Suprapubic skin (tissue), 4 donors: ENCODE data around the gene MCRIP1. TPM values are rescaled to one million over a fixed set of nuclear protein-coding genes. Genes with fewer than 3 reads are reported as not detected.

Experiments
- DNase-seq, 2 donors: peaks; one replicate each; pipeline ENCODE4 v3.0.0-alpha.2; 2019; ENCODE audit warnings: low spot score in 2 of 2
- H3K27ac ChIP-seq: fragments of 200-600 bp; sonication (generic); one replicate; pipeline ENCODE4 v1.5.1; 2019
- H3K27me3 ChIP-seq: fragments of 200-600 bp; sonication (generic); one replicate; pipeline ENCODE4 v1.5.1; 2019
- H3K36me3 ChIP-seq: fragments of 200-600 bp; sonication (generic); one replicate; pipeline ENCODE4 v1.5.1; 2019
- H3K4me1 ChIP-seq: fragments of 200-600 bp; sonication (generic); one replicate; pipeline ENCODE4 v1.5.1; 2019
- H3K4me3 ChIP-seq: fragments of 200-600 bp; sonication (generic); one replicate; pipeline ENCODE4 v1.5.1; 2019; ENCODE audit warnings: mild to moderate bottlenecking
- H3K9me3 ChIP-seq: fragments of 200-600 bp; sonication (generic); one replicate; pipeline ENCODE4 v1.5.1; 2019
- EP300 ChIP-seq: sonication (generic); formaldehyde crosslinking; IDR thresholded peaks from one replicate; pipeline ENCODE4 v1.6.1; 2017; ENCODE audit warnings: antibody characterized with exemption
- POLR2A ChIP-seq, 2 donors: fragments of 450-650 bp; IDR thresholded peaks; one replicate each; pipeline ENCODE4 v1.6.1; 2017; ENCODE audit warnings: antibody characterized with exemption in 2 of 2, mild to moderate bottlenecking in 2 of 2, moderate library complexity in 2 of 2
- POLR2AphosphoS5 ChIP-seq, 3 donors: sonication (generic); formaldehyde crosslinking; IDR thresholded peaks; one replicate each; pipeline ENCODE4 v1.6.1; 2017; ENCODE audit warnings: antibody characterized with exemption in 3 of 3
- WGBS: methylation state at CpG from one replicate; pipeline ENCODE4 v1.1.5; 2018; 5-methylcytosine and 5-hydroxymethylcytosine counted together
- total RNA-seq, 4 donors: library from RNA; depleted of rRNA; stranded (reverse); fragments of >200 nt; gene quantifications; one replicate each; pipeline ENCODE4 v1.1.0, GENCODE V29; 2016
- TF ChIP-seq, protein P1 (sequence below), 2 donors: fragments of 200-600 bp in 1 of 2; fragments of 450-650 bp in 1 of 2; sonication (generic) in 1 of 2; IDR thresholded peaks; one replicate each; pipeline ENCODE4 v1.5.1; 2016 to 2019; ENCODE audit warnings: antibody characterized with exemption in 2 of 2, mild to moderate bottlenecking in 1 of 2, moderate library complexity in 1 of 2

The MCRIP1 gene
- total RNA-seq, 4 donors from 2014 or later = 20.3 to 29.3 (median 27.4) TPM

DNA sequence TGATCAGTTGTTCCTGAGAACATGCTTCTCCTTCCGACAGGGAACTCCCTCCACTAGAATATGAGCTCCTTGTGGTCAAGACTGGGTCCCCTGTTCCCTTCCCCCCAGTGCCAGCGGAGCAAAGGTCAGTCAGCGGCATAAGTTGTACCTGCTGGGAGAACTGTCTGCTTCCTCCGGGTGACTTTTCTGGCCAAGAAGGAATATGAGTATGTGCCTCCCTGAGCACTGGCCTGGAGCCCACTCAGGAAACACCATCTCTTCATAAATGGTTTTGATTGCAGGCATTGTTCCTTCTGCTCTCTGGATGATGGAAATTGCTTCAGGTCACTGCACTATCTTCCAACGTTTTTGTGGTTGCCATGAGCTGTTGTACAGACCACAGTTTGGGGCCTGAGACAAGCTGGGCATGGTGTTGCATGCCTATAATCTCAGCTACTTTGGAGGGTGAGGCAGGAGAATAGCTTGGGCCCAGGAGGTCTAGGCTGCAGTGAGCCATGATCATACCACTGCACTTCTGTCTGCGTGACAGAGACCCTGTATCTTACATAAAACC, 30.1 kb upstream of the MCRIP1 start:
- Histone ChIP-seq H3K4me3 (no peak overlapping the region), H3K9me3 (no peaks in the 10 kb centered on the region), H3K36me3 (peaks cover 12% of the 10 kb centered on the region), H3K27me3 (no peaks in the 10 kb centered on the region), H3K4me1 (peaks cover 70% of the 10 kb centered on the region), H3K27ac (no peak overlapping the region)
- TF ChIP-seq, protein P1, sequence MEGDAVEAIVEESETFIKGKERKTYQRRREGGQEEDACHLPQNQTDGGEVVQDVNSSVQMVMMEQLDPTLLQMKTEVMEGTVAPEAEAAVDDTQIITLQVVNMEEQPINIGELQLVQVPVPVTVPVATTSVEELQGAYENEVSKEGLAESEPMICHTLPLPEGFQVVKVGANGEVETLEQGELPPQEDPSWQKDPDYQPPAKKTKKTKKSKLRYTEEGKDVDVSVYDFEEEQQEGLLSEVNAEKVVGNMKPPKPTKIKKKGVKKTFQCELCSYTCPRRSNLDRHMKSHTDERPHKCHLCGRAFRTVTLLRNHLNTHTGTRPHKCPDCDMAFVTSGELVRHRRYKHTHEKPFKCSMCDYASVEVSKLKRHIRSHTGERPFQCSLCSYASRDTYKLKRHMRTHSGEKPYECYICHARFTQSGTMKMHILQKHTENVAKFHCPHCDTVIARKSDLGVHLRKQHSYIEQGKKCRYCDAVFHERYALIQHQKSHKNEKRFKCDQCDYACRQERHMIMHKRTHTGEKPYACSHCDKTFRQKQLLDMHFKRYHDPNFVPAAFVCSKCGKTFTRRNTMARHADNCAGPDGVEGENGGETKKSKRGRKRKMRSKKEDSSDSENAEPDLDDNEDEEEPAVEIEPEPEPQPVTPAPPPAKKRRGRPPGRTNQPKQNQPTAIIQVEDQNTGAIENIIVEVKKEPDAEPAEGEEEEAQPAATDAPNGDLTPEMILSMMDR (IDR thresholded peaks at IDR 0.05) = no peak
- TF ChIP-seq POLR2A (IDR thresholded peaks at IDR 0.05) (no peak), EP300 (no peak), POLR2AphosphoS5 (IDR thresholded peaks at IDR 0.05) (no peak)
- 71% methylated on average over 6 of the region's 6 CpGs for WGBS
- DNase-seq = no peak

DNA sequence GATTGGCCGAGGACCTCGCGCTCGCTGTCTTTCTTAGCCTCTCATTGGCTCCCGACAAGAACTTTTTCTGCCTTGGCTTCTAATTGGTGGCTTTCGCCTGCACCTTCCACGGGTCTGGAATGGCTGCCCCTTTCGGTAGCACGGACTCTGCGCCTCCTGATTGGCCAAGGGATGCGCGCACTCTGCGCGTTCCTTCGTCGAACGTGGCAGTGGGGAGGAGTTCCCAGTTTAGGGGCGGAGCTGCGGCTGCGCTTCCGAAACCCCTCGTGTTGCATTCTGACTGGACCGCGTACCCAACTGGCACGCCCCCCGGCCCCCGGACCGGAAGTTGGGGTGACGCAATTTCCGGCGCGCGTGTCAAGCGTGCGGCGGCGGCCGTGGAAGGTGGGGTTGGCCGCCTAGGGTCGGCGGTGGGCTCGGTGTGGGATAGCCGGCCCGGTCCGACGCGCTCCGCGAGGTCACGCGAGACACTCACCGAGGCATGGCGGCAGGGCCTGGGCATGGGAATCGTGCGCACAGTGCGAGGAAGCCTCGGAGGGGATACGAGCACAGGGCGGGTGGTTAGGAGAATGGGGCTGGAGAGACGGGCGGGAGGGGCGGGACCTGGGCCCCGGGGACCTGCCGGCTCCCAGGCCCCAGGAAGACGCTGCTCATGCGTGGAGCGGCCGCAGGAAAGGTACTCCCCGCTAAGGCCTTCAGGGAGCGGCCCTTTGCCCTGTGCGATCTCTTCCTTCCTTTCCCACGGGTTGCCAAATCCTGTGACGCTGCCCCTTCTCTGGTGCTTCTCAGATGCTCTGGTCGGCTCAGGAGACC, 27.9 kb upstream of the MCRIP1 start:
- peak; percentile 100 for DNase-seq
- under 1% methylated on average over 57 of the region's 74 CpGs for WGBS
- no peaks in the 10 kb centered on the region for H3K27me3 ChIP-seq
- H3K4me1 ChIP-seq = peaks cover 72% of the 10 kb centered on the region
- H3K9me3 ChIP-seq = no peaks in the 10 kb centered on the region
- peak overlapping the region; percentile 69 for H3K4me3 ChIP-seq
- H3K27ac ChIP-seq = peak overlapping the region; percentile 97
- TF ChIP-seq POLR2A (IDR thresholded peaks at IDR 0.05) (peak; percentile 68 to 93), POLR2AphosphoS5 (IDR thresholded peaks at IDR 0.05) (peak; percentile 88 to 98 (median 94)), EP300 (no peak)
- TF ChIP-seq, protein P1 (IDR thresholded peaks at IDR 0.05) = no peak
- H3K36me3 ChIP-seq = peaks cover 11% of the 10 kb centered on the region

DNA sequence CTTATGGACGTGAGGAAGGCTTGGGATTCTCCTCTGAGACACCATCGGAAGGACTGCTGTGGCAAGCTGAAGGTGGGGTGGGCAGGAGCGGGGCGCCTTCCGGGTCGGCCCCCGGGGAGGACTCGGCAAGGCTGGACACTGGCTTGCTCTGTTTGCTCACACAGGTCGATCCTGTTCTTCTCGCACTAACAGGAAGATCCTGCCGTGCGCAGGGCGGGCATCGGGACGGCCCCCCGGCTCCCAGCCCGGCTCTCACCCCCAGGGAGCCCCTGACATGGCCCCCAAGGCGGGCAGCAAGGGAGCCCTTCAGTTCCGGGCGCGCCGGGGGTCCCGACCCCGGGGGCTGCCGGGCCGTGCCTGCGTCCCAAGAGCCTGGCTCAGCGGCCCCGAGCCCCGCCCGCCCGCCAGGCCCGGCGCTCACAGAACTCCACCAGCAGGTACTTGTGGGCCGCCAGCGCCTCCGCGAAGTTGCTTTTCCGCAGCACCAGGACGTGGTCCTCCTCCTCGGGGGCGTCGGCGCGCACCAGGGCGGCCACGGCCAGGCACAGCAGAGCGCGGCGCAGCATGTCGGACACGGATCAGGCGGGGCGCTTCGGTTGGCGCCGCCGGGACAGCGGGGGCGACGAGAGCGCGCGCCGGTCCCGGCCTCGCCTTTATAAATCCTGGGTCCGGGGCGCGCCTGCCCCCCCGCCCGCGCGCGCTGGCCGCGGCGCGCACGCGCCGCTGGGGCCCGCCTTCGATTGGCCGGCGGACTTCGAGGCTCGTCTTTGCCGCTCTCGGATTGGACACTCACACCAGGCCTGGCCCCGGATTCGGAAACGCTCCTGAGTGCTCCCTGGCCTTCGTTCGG, 27.0 kb upstream of the MCRIP1 start, which contains the start of gene P4HB:
TSS of gene P4HB (minus strand) at position 630 of the 850 bp plus-strand sequence. CDS start at position 566, 64 bp downstream.
- H3K36me3 ChIP-seq = peaks cover 18% of the 10 kb centered on the region
- 0% methylated on average over 28 of the region's 95 CpGs for WGBS
- H3K27me3 ChIP-seq = no peaks in the 10 kb centered on the region
- TF ChIP-seq, protein P1 (IDR thresholded peaks at IDR 0.05) = no peak
- TF ChIP-seq POLR2A (IDR thresholded peaks at IDR 0.05) (peak; percentile 85 to 86), EP300 (no peak), POLR2AphosphoS5 (IDR thresholded peaks at IDR 0.05) (peak in 1 of 3 donors; percentile 72)
- DNase-seq = no peak
- peak within 1 kb of the TSS; percentile 97 for H3K27ac ChIP-seq
- peaks cover 76% of the 10 kb centered on the region for H3K4me1 ChIP-seq
- H3K9me3 ChIP-seq = no peaks in the 10 kb centered on the region
- H3K4me3 ChIP-seq = peak within 1 kb of the TSS; percentile 92

DNA sequence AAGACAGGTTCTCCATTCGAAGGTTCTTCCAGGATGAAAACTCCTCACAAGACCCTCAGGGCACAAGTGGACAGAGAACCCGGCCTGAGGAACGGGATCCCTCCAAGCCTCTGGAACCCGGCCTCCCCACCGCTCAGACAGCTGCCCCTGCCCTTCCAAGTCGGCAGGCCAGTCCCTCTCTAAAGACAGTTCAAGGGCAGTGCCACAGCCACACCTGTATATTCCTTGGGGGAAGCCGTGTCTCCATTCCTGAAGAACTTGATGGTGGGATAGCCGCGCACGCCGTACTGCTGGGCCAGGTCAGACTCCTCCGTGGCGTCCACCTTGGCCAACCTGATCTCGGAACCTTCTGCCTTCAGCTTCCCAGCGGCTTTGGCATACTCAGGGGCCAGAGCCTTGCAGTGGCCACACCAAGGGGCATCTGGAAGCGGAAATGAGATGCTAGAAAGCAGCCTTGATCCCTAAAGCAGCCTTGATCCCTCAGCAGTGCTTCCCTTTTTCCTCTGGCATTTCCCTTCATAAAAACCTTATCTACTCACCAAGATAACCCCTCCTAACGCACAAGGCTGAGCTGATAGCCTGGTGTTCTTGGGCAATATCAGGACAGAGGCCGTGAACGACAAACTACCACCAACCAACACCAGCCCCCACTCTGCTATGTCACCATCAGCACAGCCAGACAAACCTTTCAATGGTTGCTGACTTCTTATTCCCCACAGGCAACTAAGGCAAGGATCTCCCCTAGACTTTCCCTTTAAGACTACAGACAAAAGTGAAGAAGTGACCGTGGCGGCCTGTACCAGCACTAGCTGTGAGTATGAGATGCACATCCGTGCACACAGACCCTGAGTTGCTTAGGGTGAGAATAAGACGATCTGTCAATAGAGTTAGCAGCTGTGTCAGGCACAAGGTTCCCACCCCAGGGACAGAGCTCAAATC, 26.1 kb upstream of the MCRIP1 start:
- Histone ChIP-seq H3K27me3 (no peaks in the 10 kb centered on the region), H3K36me3 (peaks cover 26% of the 10 kb centered on the region), H3K27ac (peak overlapping the region; percentile 95), H3K9me3 (no peaks in the 10 kb centered on the region), H3K4me1 (peaks cover 83% of the 10 kb centered on the region), H3K4me3 (peak overlapping the region; percentile 92)
- 53% methylated on average over 21 of the region's 23 CpGs for WGBS
- TF ChIP-seq POLR2A (IDR thresholded peaks at IDR 0.05) (no peak), EP300 (no peak), POLR2AphosphoS5 (IDR thresholded peaks at IDR 0.05) (no peak)
- TF ChIP-seq, protein P1 (IDR thresholded peaks at IDR 0.05) = no peak
- no peak for DNase-seq
